Measurements from ENCODE around the gene SORCS2. TPM values are rescaled to one million over a fixed set of nuclear protein-coding genes. Genes with fewer than 3 reads are reported as not detected.
A peak's percentile ranks its signal among the peaks of the same experiment; 100 is the strongest.

The SORCS2 gene
- total RNA-seq, 1 donor from 2014 or later: 3.0 TPM

DNA sequence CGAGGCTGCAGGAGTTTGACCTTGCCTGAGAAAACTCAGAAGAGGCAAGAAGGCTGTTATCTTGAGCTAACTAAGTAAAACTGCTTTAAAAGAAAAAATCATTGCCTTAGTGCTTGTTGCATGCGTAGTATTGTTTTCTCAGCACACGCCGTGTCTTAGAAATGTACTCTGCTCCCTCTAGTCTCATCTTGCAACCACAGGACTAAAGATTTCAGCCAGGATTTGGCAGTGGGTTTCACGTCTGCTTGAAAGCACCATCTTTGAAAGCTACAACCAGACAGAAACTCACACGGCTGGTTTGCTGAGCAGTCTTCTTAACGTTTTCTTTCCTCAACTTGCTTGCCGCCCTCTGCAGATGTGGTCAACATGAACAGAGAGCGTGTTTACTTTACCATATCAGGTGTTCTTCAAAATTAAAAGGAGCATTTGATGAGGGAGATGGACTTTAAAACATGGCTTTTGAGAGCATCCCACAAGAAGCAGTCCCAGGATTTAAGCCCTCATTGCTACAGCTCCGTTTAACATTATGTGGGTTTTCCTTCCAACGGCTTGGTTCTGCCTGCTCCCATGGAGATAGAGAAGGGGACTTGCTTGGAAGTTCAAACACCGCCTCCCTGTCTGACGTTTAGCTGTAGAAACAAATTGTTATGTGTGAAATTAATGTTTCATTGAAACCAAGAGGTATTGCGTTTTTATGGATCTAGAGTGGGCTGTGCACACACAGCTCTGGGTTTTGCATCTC, 3.4 kb downstream of the SORCS2 start:
- H3K27ac Mint-ChIP-seq (ENCODE audit: unreplicated experiment): peak overlapping the region; percentile 9
- no peak overlapping the region for H3K4me3 Mint-ChIP-seq (ENCODE audit: unreplicated experiment)

DNA sequence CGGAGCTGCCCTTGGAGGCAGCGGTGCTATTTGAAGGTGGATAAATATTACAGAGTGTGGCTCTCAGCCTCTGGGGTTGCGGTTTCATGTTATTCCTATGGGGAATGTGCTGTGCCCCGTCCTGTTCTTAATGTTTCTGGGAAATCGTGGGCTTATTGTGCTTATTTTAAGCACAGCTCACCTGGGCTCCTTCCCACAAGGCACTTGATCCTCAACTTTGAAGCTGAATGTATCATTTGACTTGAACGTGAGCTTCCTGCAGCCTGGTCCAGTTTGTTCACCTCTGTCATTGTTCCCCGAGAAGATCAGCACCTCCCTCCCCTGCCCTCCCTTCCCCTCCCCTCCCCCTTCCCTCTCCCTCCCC, 3.9 kb downstream of the SORCS2 start:
- H3K36me3 Mint-ChIP-seq (ENCODE audit: unreplicated experiment): no peaks in the 10 kb centered on the region
- DNase-seq (ENCODE audit: extremely low spot score, unreplicated experiment): no peak
- TF ChIP-seq, protein P1, sequence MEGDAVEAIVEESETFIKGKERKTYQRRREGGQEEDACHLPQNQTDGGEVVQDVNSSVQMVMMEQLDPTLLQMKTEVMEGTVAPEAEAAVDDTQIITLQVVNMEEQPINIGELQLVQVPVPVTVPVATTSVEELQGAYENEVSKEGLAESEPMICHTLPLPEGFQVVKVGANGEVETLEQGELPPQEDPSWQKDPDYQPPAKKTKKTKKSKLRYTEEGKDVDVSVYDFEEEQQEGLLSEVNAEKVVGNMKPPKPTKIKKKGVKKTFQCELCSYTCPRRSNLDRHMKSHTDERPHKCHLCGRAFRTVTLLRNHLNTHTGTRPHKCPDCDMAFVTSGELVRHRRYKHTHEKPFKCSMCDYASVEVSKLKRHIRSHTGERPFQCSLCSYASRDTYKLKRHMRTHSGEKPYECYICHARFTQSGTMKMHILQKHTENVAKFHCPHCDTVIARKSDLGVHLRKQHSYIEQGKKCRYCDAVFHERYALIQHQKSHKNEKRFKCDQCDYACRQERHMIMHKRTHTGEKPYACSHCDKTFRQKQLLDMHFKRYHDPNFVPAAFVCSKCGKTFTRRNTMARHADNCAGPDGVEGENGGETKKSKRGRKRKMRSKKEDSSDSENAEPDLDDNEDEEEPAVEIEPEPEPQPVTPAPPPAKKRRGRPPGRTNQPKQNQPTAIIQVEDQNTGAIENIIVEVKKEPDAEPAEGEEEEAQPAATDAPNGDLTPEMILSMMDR (IDR thresholded peaks at IDR 0.05): no peak
- H3K27ac Mint-ChIP-seq (ENCODE audit: unreplicated experiment): peak overlapping the region; percentile 9
- H3K27me3 Mint-ChIP-seq (ENCODE audit: unreplicated experiment): peaks cover 37% of the 10 kb centered on the region
- no peak overlapping the region for H3K4me3 Mint-ChIP-seq (ENCODE audit: unreplicated experiment)
- H3K9me3 Mint-ChIP-seq (ENCODE audit: unreplicated experiment): no peaks in the 10 kb centered on the region
- H3K4me1 Mint-ChIP-seq (ENCODE audit: unreplicated experiment): peaks cover 26% of the 10 kb centered on the region

More for the DNA sequence above, 3.4 kb downstream of the SORCS2 start:
- DNase-seq (ENCODE audit: extremely low spot score, unreplicated experiment): no peak
- H3K36me3 Mint-ChIP-seq (ENCODE audit: unreplicated experiment): no peaks in the 10 kb centered on the region
- peaks cover 26% of the 10 kb centered on the region for H3K4me1 Mint-ChIP-seq (ENCODE audit: unreplicated experiment)
- no peaks in the 10 kb centered on the region for H3K9me3 Mint-ChIP-seq (ENCODE audit: unreplicated experiment)
- TF ChIP-seq, protein P1 (IDR thresholded peaks at IDR 0.05): no peak
- peaks cover 38% of the 10 kb centered on the region for H3K27me3 Mint-ChIP-seq (ENCODE audit: unreplicated experiment)

DNA sequence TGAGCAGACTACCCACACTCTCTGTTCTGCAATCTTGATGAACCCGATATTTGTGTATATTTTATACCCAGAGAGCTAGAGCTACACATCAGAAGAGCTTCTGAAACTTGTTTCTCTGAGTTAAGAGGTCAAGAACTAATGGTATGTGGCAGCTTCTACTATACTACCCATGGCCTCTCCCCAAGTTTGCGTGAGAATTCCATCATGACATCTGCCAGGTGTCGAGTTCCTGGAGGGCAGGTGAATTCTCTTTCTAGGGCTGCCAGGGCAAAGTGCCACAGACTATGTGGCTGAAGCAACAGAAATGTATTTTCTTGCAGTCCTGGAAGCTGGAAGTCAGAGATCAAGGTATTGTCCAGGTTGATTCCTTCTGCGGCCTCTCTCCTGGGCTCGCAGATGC, 4.4 kb downstream of the SORCS2 start:
- Mint-ChIP-seq H3K9me3 (ENCODE audit: unreplicated experiment) (no peaks in the 10 kb centered on the region), H3K27ac (ENCODE audit: unreplicated experiment) (no peak overlapping the region), H3K36me3 (ENCODE audit: unreplicated experiment) (no peaks in the 10 kb centered on the region), H3K4me3 (ENCODE audit: unreplicated experiment) (no peak overlapping the region), H3K27me3 (ENCODE audit: unreplicated experiment) (peaks cover 37% of the 10 kb centered on the region), H3K4me1 (ENCODE audit: unreplicated experiment) (peaks cover 26% of the 10 kb centered on the region)
- TF ChIP-seq, protein P1 (IDR thresholded peaks at IDR 0.05): no peak
- no peak for DNase-seq (ENCODE audit: extremely low spot score, unreplicated experiment)

DNA sequence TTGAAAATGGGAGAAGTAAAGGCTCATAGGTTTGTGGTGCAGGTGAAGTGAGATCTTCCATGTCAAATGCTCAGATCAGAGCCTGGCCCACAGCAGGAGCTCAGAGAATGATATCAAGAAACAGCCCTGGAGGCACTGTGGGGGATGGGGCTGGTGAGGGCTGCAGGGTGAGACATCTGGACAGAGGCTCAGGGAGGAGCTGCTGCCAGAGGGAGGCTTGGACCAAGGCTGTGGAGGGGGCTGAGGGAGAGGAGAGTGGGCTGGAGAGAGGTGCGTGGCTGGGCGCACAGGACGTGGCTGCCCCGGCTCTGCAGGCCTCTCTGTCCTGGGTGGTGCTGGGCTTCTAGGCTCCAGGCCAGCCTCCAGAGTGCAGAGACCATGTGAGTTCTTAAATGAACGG, 5.6 kb downstream of the SORCS2 start:
- no peak overlapping the region for H3K27ac Mint-ChIP-seq (ENCODE audit: unreplicated experiment)
- TF ChIP-seq, protein P1 (IDR thresholded peaks at IDR 0.05): no peak
- H3K36me3 Mint-ChIP-seq (ENCODE audit: unreplicated experiment): no peaks in the 10 kb centered on the region
- no peaks in the 10 kb centered on the region for H3K9me3 Mint-ChIP-seq (ENCODE audit: unreplicated experiment)
- no peak overlapping the region for H3K4me3 Mint-ChIP-seq (ENCODE audit: unreplicated experiment)
- DNase-seq (ENCODE audit: extremely low spot score, unreplicated experiment): no peak
- peaks cover 34% of the 10 kb centered on the region for H3K27me3 Mint-ChIP-seq (ENCODE audit: unreplicated experiment)
- H3K4me1 Mint-ChIP-seq (ENCODE audit: unreplicated experiment): peaks cover 26% of the 10 kb centered on the region

DNA sequence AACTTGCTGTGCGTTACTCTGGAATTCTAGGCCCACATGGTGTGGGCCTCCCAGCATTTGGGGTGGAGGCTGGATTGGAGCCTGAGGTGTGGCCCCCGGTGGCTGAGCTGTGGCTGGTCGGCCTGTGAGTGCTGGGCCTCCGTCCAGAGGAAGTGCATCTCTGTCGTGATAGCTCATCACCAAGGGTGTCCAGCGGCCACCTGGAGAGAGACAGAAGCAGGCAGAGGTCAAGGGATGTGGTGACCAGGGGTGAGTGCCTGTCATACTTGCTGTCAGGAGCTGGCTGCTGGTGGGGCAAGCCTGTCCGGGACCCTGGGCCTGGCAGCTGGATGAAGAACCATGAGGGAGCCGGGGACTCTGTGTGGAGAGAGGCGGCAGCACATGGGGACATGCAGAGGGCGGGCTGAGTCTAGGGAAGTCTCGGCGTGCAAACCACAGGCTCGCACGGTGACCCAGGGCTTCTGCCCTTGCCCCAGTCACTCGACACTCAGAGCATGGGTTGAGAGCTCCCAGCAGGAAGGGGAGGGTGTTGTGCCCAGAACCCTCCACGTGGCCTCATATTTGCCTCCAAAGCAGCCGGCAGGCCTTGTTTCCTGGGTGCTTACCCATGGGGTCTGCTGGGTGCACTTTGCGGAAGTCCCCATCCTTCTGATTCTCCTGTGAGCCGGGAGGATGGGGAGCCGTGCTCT, 6.2 kb downstream of the SORCS2 start:
- H3K36me3 Mint-ChIP-seq (ENCODE audit: unreplicated experiment): no peaks in the 10 kb centered on the region
- H3K27me3 Mint-ChIP-seq (ENCODE audit: unreplicated experiment): peaks cover 30% of the 10 kb centered on the region
- peaks cover 23% of the 10 kb centered on the region for H3K4me1 Mint-ChIP-seq (ENCODE audit: unreplicated experiment)
- no peaks in the 10 kb centered on the region for H3K9me3 Mint-ChIP-seq (ENCODE audit: unreplicated experiment)
- H3K4me3 Mint-ChIP-seq (ENCODE audit: unreplicated experiment): no peak overlapping the region
- no peak overlapping the region for H3K27ac Mint-ChIP-seq (ENCODE audit: unreplicated experiment)
- DNase-seq (ENCODE audit: extremely low spot score, unreplicated experiment): no peak
- TF ChIP-seq, protein P1 (IDR thresholded peaks at IDR 0.05): no peak
